Measurements from ENCODE around the gene ZNF497. TPM values are rescaled to one million over a fixed set of nuclear protein-coding genes. Genes with fewer than 3 reads are reported as not detected.

The ZNF497 gene
- total and polyA plus RNA-seq, 9 of the 15 experiments (the other 6 are each of a cell fraction or from before 2014, with no cell fraction given), result 0.06 to 0.98 (median 0.44) TPM; not detected in 1

- no peak for TF ChIP-seq ZNF512 (tag; IDR thresholded peaks at IDR 0.05)
- TF ChIP-seq GTF2A2 (tag; IDR thresholded peaks at IDR 0.05), result no peak; the same call in 1 of the 2 replicates
- TF ChIP-seq ZNF197 (CRISPR knock-in tag; IDR thresholded peaks at IDR 0.05; ENCODE audit: low read depth), result 0 out of 2 replicates have a peak, but pooled peaks have one; percentile 68
- no peak for TF ChIP-seq ZKSCAN3 (CRISPR knock-in tag; IDR thresholded peaks at IDR 0.05)
- TF ChIP-seq BRD9 (IDR thresholded peaks at IDR 0.05; ENCODE audit: low read depth, partially characterized antibody), result no peak
- TF ChIP-seq HNRNPUL1 (IDR thresholded peaks at IDR 0.05; ENCODE audit: low read length), result no peak
- TF ChIP-seq MCM2 (IDR thresholded peaks at IDR 0.05; ENCODE audit: low read depth), result no peak
- no peak for TF ChIP-seq ZNF354B (CRISPR knock-in tag; IDR thresholded peaks at IDR 0.05)
- TF ChIP-seq NR3C1 (CRISPR knock-in tag; IDR thresholded peaks at IDR 0.05), result no peak
- TF ChIP-seq RBFOX2 (IDR thresholded peaks at IDR 0.05; ENCODE audit: low read depth, low read length), result peak; percentile 96
- no peak; the same call in 1 of the 2 replicates for TF ChIP-seq OTX1 (CRISPR knock-in tag; IDR thresholded peaks at IDR 0.05)
- peak; percentile 67 to 85; a peak in 3 of 4 replicates for TF ChIP-seq FOXK2 (conservative IDR thresholded peaks at IDR 0.05 in 1 of 2, IDR thresholded peaks at IDR 0.05 in 1 of 2; ENCODE audit: low read depth in 2 of 2)
- TF ChIP-seq ZNF586 (CRISPR knock-in tag; conservative IDR thresholded peaks at IDR 0.05), result no peak
- TF ChIP-seq SIN3A (IDR thresholded peaks at IDR 0.05; ENCODE audit: borderline replicate concordance in 2 of 2, control insufficient read depth in 1 of 2, low read depth in 2 of 2, low read length in 2 of 2), result peak; percentile 73 to 79; a peak in 2 of 4 replicates
- TF ChIP-seq SIN3B (IDR thresholded peaks at IDR 0.05; ENCODE audit: low read depth), result peak; percentile 95
- no peak for TF ChIP-seq STAT5B (CRISPR knock-in tag; IDR thresholded peaks at IDR 0.05)
- TF ChIP-seq ZNF217 (CRISPR knock-in tag; IDR thresholded peaks at IDR 0.05), result no peak
- peak; percentile 85; the same call in 1 of the 2 replicates for TF ChIP-seq NBN (IDR thresholded peaks at IDR 0.05; ENCODE audit: low read depth)
- TF ChIP-seq NONO (IDR thresholded peaks at IDR 0.05; ENCODE audit: low read depth in 2 of 2, low read length in 1 of 2), result 0 out of 4 replicates have a peak, but pooled peaks of 1 of the 2 experiments have one; percentile 13
- no peak for TF ChIP-seq ZNF785 (CRISPR knock-in tag; IDR thresholded peaks at IDR 0.05)
- TF ChIP-seq FOXK1 (CRISPR knock-in tag; IDR thresholded peaks at IDR 0.05; ENCODE audit: borderline replicate concordance), result peak; percentile 26; the same call in 1 of the 2 replicates
- TF ChIP-seq EGR1 (conservative IDR thresholded peaks at IDR 0.05), result peak; percentile 52; the same call in 1 of the 2 replicates
- no peak for TF ChIP-seq SAFB2 (IDR thresholded peaks at IDR 0.05; ENCODE audit: borderline replicate concordance, low read depth, low read length, severe bottlenecking)
These were observed 35.4 kb downstream of the ZNF497 start, which contains the start of gene ZSCAN22 (continued) for GRCh38 chr19:58326914-58327726.

Data from K562 (cell line).